B cell (primary cell): ENCODE data around the gene LIF.

Experiments used
- EZH2 ChIP-seq: IDR thresholded peaks from 2 replicates; pipeline ENCODE4 v1.6.1; 2012; ENCODE audit warnings: borderline replicate concordance, low read depth, mild to moderate bottlenecking, moderate library complexity, low read length; ENCODE audit not compliant: insufficient read depth, poor library complexity, severe bottlenecking
- TF ChIP-seq, protein P1 (sequence below): fragments of 200-600 bp; IDR thresholded peaks from one replicate; pipeline ENCODE4 v1.8.0; 2022; ENCODE audit warnings: antibody characterized with exemption, mild to moderate bottlenecking

DNA sequence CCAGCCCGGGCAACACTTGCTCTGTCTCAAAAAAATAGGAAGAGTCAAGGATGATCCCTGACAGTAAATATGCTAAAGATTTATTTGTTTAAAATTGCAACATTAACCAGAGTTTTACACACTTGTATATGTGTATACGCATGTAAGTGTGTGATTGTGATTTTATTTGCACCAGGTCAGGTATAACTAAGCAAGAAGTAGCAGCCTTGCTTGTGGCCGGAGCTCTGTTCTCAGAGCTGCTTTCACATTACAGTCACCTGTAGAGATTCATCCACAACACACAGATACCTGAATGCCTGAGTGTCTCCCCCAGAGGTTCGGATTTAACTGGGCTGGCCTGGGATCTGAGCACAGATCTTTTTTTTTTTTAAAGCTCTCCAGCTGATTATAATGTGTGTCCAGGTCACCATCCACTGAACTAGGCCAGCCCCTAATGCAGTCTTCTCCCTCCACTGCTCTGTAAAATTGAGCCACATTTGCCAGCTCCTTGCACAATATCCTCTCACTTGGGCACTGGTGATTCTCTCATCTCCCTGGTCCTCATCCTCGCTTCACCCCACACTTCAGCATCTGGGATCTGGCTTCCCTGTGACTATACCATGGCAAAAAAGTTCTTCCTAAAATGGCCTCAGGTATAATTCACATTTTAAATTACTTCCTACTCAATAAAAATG, 48.3 kb downstream of the LIF start:
- TF ChIP-seq, protein P1, sequence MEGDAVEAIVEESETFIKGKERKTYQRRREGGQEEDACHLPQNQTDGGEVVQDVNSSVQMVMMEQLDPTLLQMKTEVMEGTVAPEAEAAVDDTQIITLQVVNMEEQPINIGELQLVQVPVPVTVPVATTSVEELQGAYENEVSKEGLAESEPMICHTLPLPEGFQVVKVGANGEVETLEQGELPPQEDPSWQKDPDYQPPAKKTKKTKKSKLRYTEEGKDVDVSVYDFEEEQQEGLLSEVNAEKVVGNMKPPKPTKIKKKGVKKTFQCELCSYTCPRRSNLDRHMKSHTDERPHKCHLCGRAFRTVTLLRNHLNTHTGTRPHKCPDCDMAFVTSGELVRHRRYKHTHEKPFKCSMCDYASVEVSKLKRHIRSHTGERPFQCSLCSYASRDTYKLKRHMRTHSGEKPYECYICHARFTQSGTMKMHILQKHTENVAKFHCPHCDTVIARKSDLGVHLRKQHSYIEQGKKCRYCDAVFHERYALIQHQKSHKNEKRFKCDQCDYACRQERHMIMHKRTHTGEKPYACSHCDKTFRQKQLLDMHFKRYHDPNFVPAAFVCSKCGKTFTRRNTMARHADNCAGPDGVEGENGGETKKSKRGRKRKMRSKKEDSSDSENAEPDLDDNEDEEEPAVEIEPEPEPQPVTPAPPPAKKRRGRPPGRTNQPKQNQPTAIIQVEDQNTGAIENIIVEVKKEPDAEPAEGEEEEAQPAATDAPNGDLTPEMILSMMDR, result no peak
- no peak for TF ChIP-seq EZH2
